HEK293T (cell line): Measurements from ENCODE around the gene PTPRG.

ENCODE experiments used
- CTCF ChIA-PET: fragments of 350-600 bp; formaldehyde crosslinking; extraction: SDS; loops from one replicate; lab custom pipeline; 2021; ENCODE audit warnings: antibody characterized with exemption, inconsistent platforms; lab: Yijun Ruan, JAX
- POLR2A ChIA-PET: fragments of 350-600 bp; formaldehyde crosslinking; extraction: SDS; loops from one replicate; lab custom pipeline; 2020; ENCODE audit warnings: antibody characterized with exemption, inconsistent platforms; lab: Yijun Ruan, JAX
- DNase-seq: peaks from one replicate; pipeline ENCODE4 v3.0.0; 2012; ENCODE audit warnings: mixed read lengths; ENCODE audit errors: extremely low spot score
- ARNT ChIP-seq: fragments of 450-650 bp; IDR thresholded peaks from 2 replicates; pipeline ENCODE4 v1.6.1; 2017; ENCODE audit warnings: mild to moderate bottlenecking
- BHLHE40 ChIP-seq: fragments of 450-650 bp; IDR thresholded peaks from 2 replicates; pipeline ENCODE4 v1.6.1; 2016; ENCODE audit warnings: mild to moderate bottlenecking, moderate library complexity, borderline replicate concordance
- CTBP1 ChIP-seq: fragments of 450-650 bp; IDR thresholded peaks from 2 replicates; pipeline ENCODE4 v1.6.1; 2016; ENCODE audit warnings: borderline replicate concordance
- ELF4 ChIP-seq: fragments of 450-650 bp; IDR thresholded peaks from 2 replicates; pipeline ENCODE4 v1.6.1; 2017; ENCODE audit warnings: antibody characterized with exemption
- FOXA1 ChIP-seq: fragments of 450-650 bp; IDR thresholded peaks from 2 replicates; pipeline ENCODE4 v1.6.1; 2016; ENCODE audit warnings: mild to moderate bottlenecking
- FOXK2 ChIP-seq: fragments of 450-650 bp; IDR thresholded peaks from 2 replicates; pipeline ENCODE4 v1.6.1; 2016; ENCODE audit warnings: mild to moderate bottlenecking
- FOXM1 ChIP-seq: fragments of 450-650 bp; IDR thresholded peaks from 2 replicates; pipeline ENCODE4 v1.6.1; 2017; ENCODE audit warnings: mild to moderate bottlenecking, borderline replicate concordance
- HDGF ChIP-seq: fragments of 450-650 bp; IDR thresholded peaks from 2 replicates; pipeline ENCODE4 v1.6.1; 2017; ENCODE audit warnings: antibody characterized with exemption, borderline replicate concordance
- L3MBTL2 ChIP-seq: fragments of 450-650 bp; conservative IDR thresholded peaks from 2 replicates; pipeline ENCODE4 v1.6.1; 2016; ENCODE audit warnings: mild to moderate bottlenecking
- LEF1 ChIP-seq: fragments of 450-650 bp; IDR thresholded peaks from 2 replicates; pipeline ENCODE4 v1.6.1; 2017; ENCODE audit warnings: mild to moderate bottlenecking, borderline replicate concordance
- NFRKB ChIP-seq: fragments of 450-650 bp; IDR thresholded peaks from 2 replicates; pipeline ENCODE4 v1.6.1; 2016; ENCODE audit warnings: mild to moderate bottlenecking, moderate library complexity
- PKNOX1 ChIP-seq: fragments of 450-650 bp; IDR thresholded peaks from 2 replicates; pipeline ENCODE4 v1.6.1; 2016
- SP1 ChIP-seq: fragments of 450-650 bp; IDR thresholded peaks from 2 replicates; pipeline ENCODE4 v1.6.1; 2017
- SUZ12 ChIP-seq: fragments of 450-650 bp; IDR thresholded peaks from 2 replicates; pipeline ENCODE4 v1.6.1; 2016; ENCODE audit warnings: mild to moderate bottlenecking
- TARDBP ChIP-seq: fragments of 450-650 bp; IDR thresholded peaks from 2 replicates; pipeline ENCODE4 v1.6.1; 2016
- ZNF384 ChIP-seq: fragments of 450-650 bp; IDR thresholded peaks from 2 replicates; pipeline ENCODE4 v1.6.1; 2016

The PTPRG gene

GRCh38 chr3:62022312-62022711, 460.9 kb downstream of the PTPRG start:
- POLR2A ChIA-PET = no interaction called here
- CTCF ChIA-PET = interaction anchor here (0.7 kb wide), 1 partner anchor 154 kb away, joined by 4 read pairs; no protein-coding TSS in a partner anchor
- DNase-seq = no peak
- no peak for TF ChIP-seq SUZ12

- POLR2A ChIA-PET = no interaction called here
Measured at GRCh38 chr3:62024882-62025281, 463.5 kb downstream of the PTPRG start.

GRCh38 chr3:62025913-62026312, 464.5 kb downstream of the PTPRG start:
- DNase-seq = no peak
- ChIA-PET POLR2A (no interaction called here), CTCF (no interaction called here)
- TF ChIP-seq NFRKB (no peak), HDGF (no peak), SP1 (no peak), PKNOX1 (no peak), FOXA1 (no peak), CTBP1 (no peak), BHLHE40 (no peak), LEF1 (no peak), L3MBTL2 (no peak), SUZ12 (no peak), ZNF384 (no peak), FOXM1 (no peak), ELF4 (no peak), TARDBP (no peak), ARNT (no peak), FOXK2 (no peak)

More at GRCh38 chr3:62024882-62025281, 463.5 kb downstream of the PTPRG start:
- TF ChIP-seq PKNOX1 (no peak), HDGF (no peak), FOXA1 (no peak), L3MBTL2 (no peak), BHLHE40 (no peak), CTBP1 (no peak), ELF4 (no peak), TARDBP (no peak)
- no peak for DNase-seq
- CTCF ChIA-PET = no interaction called here

GRCh38 chr3:62027241-62027640, 465.9 kb downstream of the PTPRG start:
- CTCF ChIA-PET = no interaction called here
- no peak for DNase-seq
- POLR2A ChIA-PET = no interaction called here
- no peak for TF ChIP-seq ELF4
- TF ChIP-seq L3MBTL2 = no peak
- TF ChIP-seq HDGF = no peak
- no peak for TF ChIP-seq CTBP1
- no peak for TF ChIP-seq ZNF384
- TF ChIP-seq ARNT = no peak
- no peak for TF ChIP-seq FOXA1
- TF ChIP-seq SP1 = no peak
- TF ChIP-seq LEF1 = no peak

GRCh38 chr3:62027796-62028195, 466.4 kb downstream of the PTPRG start:
- no peak for DNase-seq
- ChIA-PET CTCF (interaction anchor here (0.6 kb wide), 1 partner anchor 10 kb away, joined by 3 read pairs; no protein-coding TSS in a partner anchor), POLR2A (no interaction called here)
- TF ChIP-seq HDGF = no peak

GRCh38 chr3:62028236-62028635, 466.9 kb downstream of the PTPRG start:
- POLR2A ChIA-PET = no interaction called here
- no peak for TF ChIP-seq TARDBP
- no peak for TF ChIP-seq FOXA1
- DNase-seq = no peak
- CTCF ChIA-PET = interaction anchor here (0.6 kb wide), 1 partner anchor 10 kb away, joined by 3 read pairs; no protein-coding TSS in a partner anchor

GRCh38 chr3:62032738-62033137, 471.4 kb downstream of the PTPRG start:
- POLR2A ChIA-PET = no interaction called here
- no peak for DNase-seq
- no peak for TF ChIP-seq FOXM1
- no peak for TF ChIP-seq TARDBP
- no peak for TF ChIP-seq CTBP1
- TF ChIP-seq LEF1 = no peak
- TF ChIP-seq SUZ12 = no peak
- no peak for TF ChIP-seq PKNOX1
- no peak for TF ChIP-seq SP1
- no peak for TF ChIP-seq FOXK2
- no peak for TF ChIP-seq ELF4
- TF ChIP-seq HDGF = no peak
- TF ChIP-seq FOXA1 = no peak
- TF ChIP-seq NFRKB = no peak
- CTCF ChIA-PET = no interaction called here

- TF ChIP-seq BHLHE40 = no peak
- no peak for TF ChIP-seq HDGF
- TF ChIP-seq PKNOX1 = peak; percentile 26; the same call in 1 of the 2 replicates
- TF ChIP-seq FOXA1 = no peak
- POLR2A ChIA-PET = no interaction called here
- DNase-seq = no peak
- CTCF ChIA-PET = no interaction called here
Measured at GRCh38 chr3:62035402-62036057, 474.2 kb downstream of the PTPRG start.
